SIG-M5 (cell line): Measurements from ENCODE around the gene LAMP1.
"Not testable (repeated sequence)": the region's sequence is repeated elsewhere in the genome, so short reads cannot be mapped to it uniquely, and the experiment has no call there.

Source experiments
- DNase-seq: peaks from one replicate; lab custom pipeline; 2025; lab: John Stamatoyannopoulos, UW

The LAMP1 gene

GRCh38 chr13:113356596-113356995 lies 59.6 kb downstream of the LAMP1 start:
- DNase-seq: no peak

GRCh38 chr13:113357529-113357928 lies 60.5 kb downstream of the LAMP1 start:
- no peak for DNase-seq

GRCh38 chr13:113358653-113359190 lies 61.7 kb downstream of the LAMP1 start:
- no peak for DNase-seq

GRCh38 chr13:113359571-113359970 lies 62.5 kb downstream of the LAMP1 start:
- DNase-seq: no peak

GRCh38 chr13:113360446-113360845 lies 63.4 kb downstream of the LAMP1 start:
- DNase-seq: no peak

GRCh38 chr13:113361406-113361805 lies 64.4 kb downstream of the LAMP1 start:
- DNase-seq: no peak

GRCh38 chr13:113364311-113364889 lies 67.4 kb downstream of the LAMP1 start:
- no peak for DNase-seq

- no peak for DNase-seq
Measured at GRCh38 chr13:113364901-113365582, 68.0 kb downstream of the LAMP1 start.

GRCh38 chr13:113365583-113365970 lies 68.5 kb downstream of the LAMP1 start:
- no peak for DNase-seq

GRCh38 chr13:113365971-113366588 lies 69.0 kb downstream of the LAMP1 start:
- DNase-seq: no peak

- DNase-seq: no peak
Measured at GRCh38 chr13:113367020-113367560, 70.1 kb downstream of the LAMP1 start.

GRCh38 chr13:113367771-113368170 lies 70.7 kb downstream of the LAMP1 start:
- DNase-seq: no peak

GRCh38 chr13:113368353-113368752 lies 71.3 kb downstream of the LAMP1 start:
- DNase-seq: not testable (repeated sequence)

GRCh38 chr13:113369189-113369588 lies 72.2 kb downstream of the LAMP1 start:
- no peak for DNase-seq

GRCh38 chr13:113369881-113370280 lies 72.8 kb downstream of the LAMP1 start:
- DNase-seq: no peak

GRCh38 chr13:113371061-113371460 lies 74.0 kb downstream of the LAMP1 start:
- DNase-seq: no peak

GRCh38 chr13:113371701-113372100 lies 74.7 kb downstream of the LAMP1 start:
- not testable (repeated sequence) for DNase-seq
